Effector memory CD4-positive, alpha-beta T cell (primary cell): ENCODE measurements around the gene FBL.

Source experiments
- DNase-seq, 3 donors: peaks; one replicate each; pipeline ENCODE4 v3.0.0-alpha.2; 2020
- H3K27ac ChIP-seq: 2 replicates; pipeline ENCODE4 v1.7.0; 2013; ENCODE audit warnings: mild to moderate bottlenecking, low read length, moderate library complexity; ENCODE audit not compliant: insufficient read depth, poor library complexity, severe bottlenecking
- H3K27me3 ChIP-seq: replicated peaks from 2 replicates; pipeline ENCODE4 v1.7.0; 2013; ENCODE audit warnings: mild to moderate bottlenecking, low read length; ENCODE audit not compliant: insufficient read depth, control insufficient read depth, poor library complexity, severe bottlenecking
- H3K36me3 ChIP-seq: 2 replicates; pipeline ENCODE4 v1.7.0; 2013; ENCODE audit warnings: mild to moderate bottlenecking, low read length, moderate library complexity; ENCODE audit not compliant: control insufficient read depth, insufficient read depth
- H3K4me1 ChIP-seq: 2 replicates; pipeline ENCODE4 v1.7.0; 2013; ENCODE audit warnings: low read length, mild to moderate bottlenecking; ENCODE audit not compliant: control insufficient read depth, insufficient read depth, poor library complexity, severe bottlenecking
- H3K4me3 ChIP-seq: 2 replicates; pipeline ENCODE4 v1.7.0; 2013; ENCODE audit warnings: low read length, low read depth, mild to moderate bottlenecking; ENCODE audit not compliant: insufficient read depth, poor library complexity, severe bottlenecking
- H3K9me3 ChIP-seq: 2 replicates; pipeline ENCODE4 v1.7.0; 2013; ENCODE audit warnings: mild to moderate bottlenecking, low read length, moderate library complexity; ENCODE audit not compliant: control insufficient read depth

Gene FBL

DNA sequence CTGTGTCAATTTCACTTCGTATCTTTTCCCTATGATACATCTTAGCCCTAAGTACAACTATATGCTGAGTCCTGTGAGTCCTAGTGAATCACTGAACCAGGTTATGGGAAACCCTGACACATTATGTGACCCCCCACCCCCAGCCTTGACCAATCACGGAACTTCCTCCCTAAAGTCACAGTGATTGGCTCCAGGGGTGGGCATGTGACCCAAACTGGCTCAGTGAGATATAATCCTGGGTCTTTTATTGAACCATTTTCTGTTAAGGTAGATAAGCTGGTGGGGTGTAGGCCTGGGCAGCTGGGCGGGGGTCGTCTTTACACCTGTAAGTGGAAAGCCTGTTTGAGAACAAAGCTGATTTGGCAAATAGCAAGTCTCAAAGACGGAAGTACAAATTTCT lies 19.8 kb upstream of the FBL start:
- Histone ChIP-seq H3K9me3 (no peaks in the 10 kb centered on the region), H3K36me3 (no peaks in the 10 kb centered on the region), H3K27me3 (no peaks in the 10 kb centered on the region), H3K4me3 (no peak overlapping the region), H3K4me1 (no peaks in the 10 kb centered on the region), H3K27ac (no peak overlapping the region)
- no peak for DNase-seq

GRCh38 chr19:39865186-39865585 lies 19.0 kb upstream of the FBL start:
- H3K4me1 ChIP-seq, result no peaks in the 10 kb centered on the region
- no peaks in the 10 kb centered on the region for H3K9me3 ChIP-seq
- no peak overlapping the region for H3K27ac ChIP-seq
- H3K4me3 ChIP-seq, result no peak overlapping the region
- H3K27me3 ChIP-seq, result no peaks in the 10 kb centered on the region
- H3K36me3 ChIP-seq, result no peaks in the 10 kb centered on the region
- DNase-seq, result no peak

- Histone ChIP-seq H3K27ac (no peak overlapping the region), H3K27me3 (no peaks in the 10 kb centered on the region), H3K36me3 (no peaks in the 10 kb centered on the region), H3K9me3 (no peaks in the 10 kb centered on the region), H3K4me3 (no peak overlapping the region), H3K4me1 (no peaks in the 10 kb centered on the region)
- DNase-seq, result no peak
These were observed 17.9 kb upstream of the FBL start for GRCh38 chr19:39864118-39864517.

DNA sequence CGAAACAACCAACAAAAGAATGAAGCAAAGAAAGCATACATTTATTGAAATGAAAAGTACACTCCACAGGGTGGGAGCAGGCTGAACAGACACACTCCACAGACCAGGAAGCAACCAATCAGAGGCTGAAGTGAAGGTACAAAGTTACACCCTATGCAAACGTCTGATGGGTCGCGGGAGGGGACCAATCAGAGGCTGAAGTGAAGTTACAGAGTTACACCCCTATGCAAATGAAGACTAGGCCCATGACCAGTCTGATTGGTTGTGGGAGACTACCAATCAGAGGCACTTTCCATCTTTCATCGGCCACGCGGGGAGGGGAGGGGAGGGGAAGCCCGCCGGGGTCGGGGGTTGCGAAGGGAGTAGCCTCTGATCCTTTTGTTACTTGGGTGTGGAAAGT lies 12.4 kb upstream of the FBL start:
- no peak overlapping the region for H3K27ac ChIP-seq
- H3K4me3 ChIP-seq, result no peak overlapping the region
- no peaks in the 10 kb centered on the region for H3K4me1 ChIP-seq
- H3K27me3 ChIP-seq, result no peaks in the 10 kb centered on the region
- DNase-seq, result no peak
- H3K36me3 ChIP-seq, result no peaks in the 10 kb centered on the region
- no peaks in the 10 kb centered on the region for H3K9me3 ChIP-seq

GRCh38 chr19:39852882-39853281 lies 6.7 kb upstream of the FBL start:
- no peak overlapping the region for H3K4me3 ChIP-seq
- H3K27me3 ChIP-seq, result no peaks in the 10 kb centered on the region
- no peaks in the 10 kb centered on the region for H3K4me1 ChIP-seq
- H3K27ac ChIP-seq, result no peak overlapping the region
- H3K36me3 ChIP-seq, result no peaks in the 10 kb centered on the region
- DNase-seq, result no peak
- H3K9me3 ChIP-seq, result no peaks in the 10 kb centered on the region

DNA sequence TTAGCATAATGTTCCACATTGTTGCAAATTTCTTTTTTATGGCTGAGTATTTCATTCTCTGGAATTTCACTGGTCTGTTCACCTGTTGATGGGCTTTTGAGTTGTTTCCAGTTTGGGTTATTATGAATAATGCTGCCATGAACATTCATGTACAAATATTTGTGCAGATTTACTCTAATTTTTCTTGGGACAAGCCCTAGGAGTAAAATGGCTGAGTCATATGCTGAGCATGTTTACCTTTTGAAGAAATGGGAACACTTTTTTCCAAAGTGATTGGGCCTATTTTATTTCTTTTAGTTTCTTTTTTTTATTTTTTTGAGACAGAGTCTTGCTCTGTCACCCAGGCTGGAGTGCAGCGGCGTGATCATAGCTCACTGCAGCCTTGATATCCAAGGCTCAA lies 4.7 kb upstream of the FBL start:
- no peak overlapping the region for H3K4me3 ChIP-seq
- H3K27ac ChIP-seq, result no peak overlapping the region
- peaks cover 6% of the 10 kb centered on the region for H3K4me1 ChIP-seq
- no peaks in the 10 kb centered on the region for H3K9me3 ChIP-seq
- no peaks in the 10 kb centered on the region for H3K27me3 ChIP-seq
- no peak for DNase-seq
- no peaks in the 10 kb centered on the region for H3K36me3 ChIP-seq

- H3K4me3 ChIP-seq, result no peak overlapping the region
These were observed 2.2 kb upstream of the FBL start for GRCh38 chr19:39848392-39848791.

DNA sequence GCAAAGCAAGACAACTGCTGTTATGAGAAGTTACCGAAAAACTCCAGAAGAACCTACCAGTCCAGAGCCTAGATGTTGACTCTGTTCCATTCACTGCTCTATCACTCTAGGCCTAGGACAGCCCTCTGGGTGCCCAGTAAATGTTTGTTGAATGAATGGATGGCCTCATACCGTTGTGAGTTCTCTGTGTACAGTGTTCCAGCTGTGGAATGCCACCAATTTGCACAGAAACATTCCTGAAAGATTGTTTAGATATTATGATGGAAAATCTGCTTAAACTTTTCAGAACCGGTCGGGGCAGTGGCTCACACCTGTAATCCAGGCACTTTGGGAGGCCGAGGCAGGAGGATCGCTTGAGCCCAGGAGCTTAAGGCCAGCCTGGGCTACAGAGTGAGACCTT lies 1.3 kb upstream of the FBL start:
- H3K36me3 ChIP-seq, result no peaks in the 10 kb centered on the region
- no peak overlapping the region for H3K4me3 ChIP-seq
- no peak overlapping the region for H3K27ac ChIP-seq
- DNase-seq, result no peak
- H3K9me3 ChIP-seq, result no peaks in the 10 kb centered on the region
- H3K27me3 ChIP-seq, result no peaks in the 10 kb centered on the region
- H3K4me1 ChIP-seq, result peaks cover 28% of the 10 kb centered on the region

More at GRCh38 chr19:39848392-39848791, 2.2 kb upstream of the FBL start:
- Histone ChIP-seq H3K36me3 (no peaks in the 10 kb centered on the region), H3K4me1 (peaks cover 28% of the 10 kb centered on the region), H3K9me3 (no peaks in the 10 kb centered on the region), H3K27me3 (no peaks in the 10 kb centered on the region), H3K27ac (no peak overlapping the region)
- no peak for DNase-seq

- no peaks in the 10 kb centered on the region for H3K9me3 ChIP-seq
- H3K36me3 ChIP-seq, result no peaks in the 10 kb centered on the region
- DNase-seq, result no peak
- peak overlapping the region; percentile 87 for H3K27ac ChIP-seq
- H3K27me3 ChIP-seq, result no peaks in the 10 kb centered on the region
- H3K4me3 ChIP-seq, result peak overlapping the region; percentile 59
- H3K4me1 ChIP-seq, result peaks cover 28% of the 10 kb centered on the region
These were observed 703 bp upstream of the FBL start for GRCh38 chr19:39846678-39847486.

DNA sequence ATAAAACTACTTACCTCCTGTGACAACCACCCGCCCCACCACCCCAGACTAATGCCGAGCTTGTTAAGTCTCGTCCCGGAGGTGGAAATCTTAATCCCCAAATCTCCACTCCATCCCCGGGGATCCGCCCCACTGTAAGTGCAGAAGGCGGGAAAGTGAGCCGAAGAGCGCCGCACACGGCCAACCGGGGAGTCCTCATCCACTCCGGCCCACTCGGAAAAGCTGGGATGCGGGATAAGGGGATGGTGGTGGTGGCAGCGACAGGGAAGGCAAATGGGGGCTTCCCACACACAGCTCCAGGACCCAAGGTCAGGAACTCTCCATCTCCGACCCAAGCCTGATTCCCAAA lies 621 bp downstream of the FBL start:
- peak overlapping the region; percentile 59 for H3K4me3 ChIP-seq
- peak overlapping the region; percentile 87 for H3K27ac ChIP-seq
- DNase-seq, result no peak
- no peaks in the 10 kb centered on the region for H3K36me3 ChIP-seq
- no peaks in the 10 kb centered on the region for H3K9me3 ChIP-seq
- H3K27me3 ChIP-seq, result no peaks in the 10 kb centered on the region
- H3K4me1 ChIP-seq, result peaks cover 28% of the 10 kb centered on the region
